Measurements from ENCODE around the gene ANKRD11.

DNA sequence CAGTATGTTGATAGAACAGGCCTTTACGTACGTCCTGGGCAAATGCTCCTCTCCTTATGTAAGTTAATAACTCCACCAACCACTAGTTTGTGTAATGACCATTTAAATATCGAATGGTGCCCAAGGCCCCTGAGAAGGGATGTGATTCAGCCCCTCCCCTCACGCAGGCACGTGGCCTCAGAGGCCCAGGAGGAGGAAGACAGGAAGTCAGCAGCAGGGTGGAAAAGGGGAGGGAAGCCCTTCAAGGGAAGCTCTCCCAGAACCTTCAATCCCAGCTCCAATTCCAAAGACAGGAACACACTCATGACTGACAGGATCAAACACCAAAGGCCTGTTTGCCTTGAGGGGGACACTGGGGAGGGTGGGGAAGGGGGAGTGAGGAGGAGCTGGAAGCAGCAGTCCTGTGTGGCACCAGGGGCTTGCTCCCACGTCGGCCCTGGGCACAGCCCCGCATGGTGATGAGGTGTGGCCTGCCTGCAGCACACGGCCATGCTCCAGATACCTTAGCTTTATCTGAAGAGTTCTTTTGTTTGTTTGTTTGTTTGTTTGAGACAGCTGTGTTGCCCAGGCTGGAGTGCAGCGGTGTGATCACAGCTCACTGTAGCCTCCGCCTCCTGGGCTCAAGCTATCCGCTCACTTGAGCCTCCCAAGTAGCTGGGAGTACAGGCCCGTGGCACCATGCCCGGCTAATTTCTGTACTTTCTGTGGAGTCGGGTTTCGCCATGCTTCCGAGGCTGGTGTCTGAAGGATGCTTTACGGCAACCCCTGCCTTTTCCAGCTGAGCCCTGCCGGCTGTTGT is 167.8 kb downstream of the ANKRD11 start:
- TF ChIP-seq SIN3A (IDR thresholded peaks at IDR 0.05; ENCODE audit: borderline replicate concordance, insufficient read depth, low read length) (peak; percentile 75; the same call in 1 of the 2 replicates), TAF1 (IDR thresholded peaks at IDR 0.05; ENCODE audit: borderline replicate concordance, insufficient read depth, low read length) (no peak), POLR2AphosphoS5 (IDR thresholded peaks at IDR 0.05; ENCODE audit: low read depth, low read length) (no peak), FOXP2 (optimal IDR thresholded peaks at IDR 0.05; ENCODE audit: borderline replicate concordance, extremely low read depth, extremely low read length, insufficient read depth) (no peak)
